Hematopoietic multipotent progenitor cell treated with erythropoietin and hydrocortisone succinate and interleukin-3 and kit ligand, for 8 days (in vitro differentiated cells): ENCODE data around the gene LYSMD4.

ENCODE experiments used
- DNase-seq: peaks from one replicate; pipeline ENCODE4 v3.0.0-alpha.2; 2015

The LYSMD4 gene

DNA sequence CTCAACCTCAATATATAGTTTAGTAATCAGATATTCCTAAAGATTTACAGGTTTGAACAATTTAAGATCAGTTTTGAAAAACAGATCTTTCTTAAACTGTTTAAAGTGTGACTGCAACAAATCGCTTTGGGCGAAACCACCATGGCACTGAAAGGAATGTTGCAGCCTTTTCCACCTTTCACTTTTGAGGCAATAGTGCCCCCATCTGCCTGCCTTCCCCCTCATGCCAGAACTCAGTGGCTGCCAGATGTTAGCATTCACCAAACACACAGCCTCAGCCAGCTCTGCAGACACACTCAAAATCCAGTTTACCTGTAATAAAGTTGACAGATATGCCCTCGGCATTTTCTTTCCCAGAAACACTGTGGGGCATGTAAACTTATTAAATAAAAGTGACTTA is 3.3 kb downstream of the LYSMD4 start:
- DNase-seq = peak; percentile 35

DNA sequence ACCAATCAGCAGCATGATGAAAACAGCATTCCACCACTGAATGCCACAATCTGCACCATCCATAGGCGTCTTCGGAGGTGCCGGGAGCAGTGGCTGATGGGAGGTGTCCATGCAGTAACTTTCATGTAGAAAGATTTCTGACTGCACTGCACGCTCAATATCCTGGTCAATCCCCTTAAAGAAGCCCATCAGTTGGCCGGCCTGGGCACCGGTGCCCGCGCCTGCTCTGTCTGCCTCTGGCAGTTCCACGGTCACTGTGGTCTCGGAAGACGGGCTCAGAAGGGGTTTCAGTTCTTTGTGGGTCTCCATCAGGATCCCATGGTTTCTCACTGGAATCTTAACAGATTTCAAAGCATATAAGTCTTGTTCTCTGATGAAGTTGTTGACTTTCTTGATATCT is 3.9 kb downstream of the LYSMD4 start:
- DNase-seq = no peak

DNA sequence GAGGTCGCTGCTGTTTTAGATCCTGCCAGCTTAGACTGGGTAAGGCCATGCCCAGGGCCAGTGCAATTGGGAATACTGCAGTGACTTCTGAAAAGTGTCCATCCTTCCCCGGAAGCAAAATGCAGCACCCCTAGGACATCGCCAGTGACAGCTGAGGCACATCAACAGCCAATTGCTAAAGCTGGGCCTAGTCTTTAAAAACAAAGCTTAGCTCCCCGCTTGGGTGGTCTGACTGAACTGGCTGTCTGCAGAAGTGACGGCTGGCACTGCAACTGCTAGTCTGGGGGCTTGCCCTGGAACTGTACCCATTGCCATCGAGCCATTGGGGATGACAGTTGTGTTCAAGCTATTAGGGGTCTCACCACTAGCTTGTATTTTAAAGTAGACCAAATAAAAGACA is 4.3 kb downstream of the LYSMD4 start:
- DNase-seq = no peak

DNA sequence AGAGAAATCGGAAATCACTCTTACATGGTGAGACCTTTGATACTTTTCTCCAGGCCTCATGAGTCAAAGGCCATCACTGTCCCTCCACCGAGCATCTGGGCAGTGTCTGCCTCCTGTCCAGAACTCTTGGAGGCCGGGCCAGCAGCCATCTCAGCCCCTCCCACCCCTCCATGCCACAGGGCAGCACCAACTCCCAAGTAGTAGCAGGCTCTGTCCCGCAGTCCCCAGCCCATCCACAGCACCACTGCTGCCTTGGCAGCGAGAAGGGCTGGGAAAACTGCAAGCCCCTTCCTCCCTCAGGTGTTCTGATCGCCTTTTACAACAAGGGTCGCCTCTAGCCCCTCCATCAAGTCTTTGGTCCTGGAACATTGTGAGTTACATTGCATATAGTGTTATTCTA is 5.5 kb downstream of the LYSMD4 start:
- DNase-seq = no peak

DNA sequence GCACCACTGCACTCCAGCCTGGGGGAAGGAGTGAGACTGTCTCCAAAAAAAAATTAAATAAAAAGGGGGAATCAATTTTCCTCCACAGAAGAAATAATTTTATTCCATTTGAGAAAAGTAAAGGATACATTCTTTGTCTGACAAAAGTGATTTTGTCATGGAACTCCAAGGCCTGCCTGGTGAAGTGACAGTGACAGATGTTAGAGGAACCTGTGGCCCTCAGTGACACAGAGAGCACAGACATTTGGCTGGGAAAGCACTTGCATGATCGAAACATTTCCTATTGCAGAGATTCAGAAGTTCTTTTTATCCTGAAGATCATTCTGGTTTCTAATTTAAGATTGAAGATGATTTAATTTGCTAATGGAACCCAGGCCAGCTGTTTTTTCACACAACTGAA is 5.9 kb downstream of the LYSMD4 start:
- DNase-seq = no peak

DNA sequence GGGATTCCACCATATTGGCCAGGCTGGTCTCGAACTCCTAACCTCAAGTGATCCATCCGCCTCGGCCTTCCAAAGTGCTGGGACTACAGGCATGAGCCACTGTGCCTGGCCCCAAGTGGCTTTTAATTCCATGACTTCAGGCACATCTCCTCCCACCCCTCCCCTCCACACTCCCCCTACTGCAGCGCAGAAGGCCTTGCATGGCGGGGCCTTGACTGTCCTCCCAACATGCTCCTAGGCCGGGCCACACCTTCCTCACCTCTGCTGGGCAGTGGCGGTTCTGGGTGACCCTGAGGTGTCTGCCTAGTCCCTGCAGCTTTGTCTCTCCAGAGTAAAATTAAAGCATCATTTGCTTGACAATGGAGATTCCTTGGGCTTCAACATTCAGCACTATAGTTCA is 6.9 kb downstream of the LYSMD4 start:
- DNase-seq = no peak

DNA sequence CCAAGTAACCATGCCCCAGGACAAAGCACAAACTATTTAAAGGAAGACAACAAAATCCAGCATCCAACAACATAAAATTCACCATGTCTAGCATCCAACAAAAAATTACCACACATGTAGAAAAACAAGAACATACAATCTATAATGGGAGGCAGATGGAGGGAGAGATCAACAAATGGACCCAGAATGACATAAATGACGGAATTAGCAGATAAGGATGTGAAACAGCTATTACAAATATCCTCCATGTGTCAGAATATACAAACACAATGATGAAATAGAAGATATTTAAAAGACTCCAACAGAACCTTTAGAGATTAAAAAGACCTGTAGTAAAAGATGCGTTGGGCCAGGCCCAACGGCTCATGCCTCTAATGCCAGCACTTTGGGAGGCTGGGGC is 10.8 kb downstream of the LYSMD4 start:
- no peak for DNase-seq

DNA sequence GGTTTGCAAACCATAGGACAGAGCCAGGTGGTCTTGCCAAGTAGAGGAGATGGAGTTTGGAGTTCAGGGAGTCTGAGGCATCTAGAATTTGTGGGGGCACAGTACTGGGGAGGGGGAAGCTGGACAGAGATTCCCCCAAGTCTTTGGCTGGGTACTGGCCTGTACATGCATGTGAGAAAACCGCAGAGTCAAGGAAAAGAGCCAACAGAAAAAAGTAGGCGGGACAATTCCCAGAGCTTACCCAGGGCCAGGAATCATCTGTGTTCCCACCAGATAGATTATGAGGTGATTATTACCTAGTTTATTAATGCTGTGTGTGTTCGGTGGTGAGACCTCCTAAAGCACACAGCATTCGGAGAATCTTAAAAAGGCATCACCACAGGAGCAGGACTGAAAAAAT is 11.3 kb downstream of the LYSMD4 start:
- DNase-seq = no peak

DNA sequence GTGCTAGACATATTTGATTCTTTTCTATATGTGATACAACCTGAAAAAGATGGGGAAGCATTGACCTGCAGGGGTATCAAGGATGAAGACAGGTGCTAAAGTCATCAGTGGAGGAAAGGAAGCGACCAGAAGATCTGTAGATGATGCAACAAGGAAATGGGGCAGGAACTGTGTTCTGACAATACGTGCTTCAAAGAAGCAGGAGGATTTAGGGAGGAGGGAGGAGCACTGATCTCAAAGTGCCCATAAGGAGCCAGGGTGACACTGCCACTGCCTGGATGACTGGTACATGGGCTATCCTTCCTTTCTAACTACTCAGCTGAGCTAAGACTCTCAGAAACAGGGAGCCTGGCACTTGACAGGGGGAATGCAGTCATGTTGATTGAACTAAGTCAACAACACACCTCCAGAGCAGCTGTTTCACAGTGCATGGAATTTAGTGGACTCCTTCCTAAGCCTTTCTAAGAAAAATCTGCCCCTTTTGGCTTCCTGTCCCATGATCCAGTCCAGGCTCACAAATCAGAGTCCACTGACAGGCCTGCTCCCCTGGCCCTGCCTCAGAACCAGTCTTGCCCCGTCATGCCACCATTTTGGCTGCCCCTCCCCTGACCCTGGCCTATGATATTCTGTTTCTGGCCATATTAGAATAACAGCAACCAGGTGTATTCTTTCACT is 12.0 kb downstream of the LYSMD4 start:
- no peak for DNase-seq

DNA sequence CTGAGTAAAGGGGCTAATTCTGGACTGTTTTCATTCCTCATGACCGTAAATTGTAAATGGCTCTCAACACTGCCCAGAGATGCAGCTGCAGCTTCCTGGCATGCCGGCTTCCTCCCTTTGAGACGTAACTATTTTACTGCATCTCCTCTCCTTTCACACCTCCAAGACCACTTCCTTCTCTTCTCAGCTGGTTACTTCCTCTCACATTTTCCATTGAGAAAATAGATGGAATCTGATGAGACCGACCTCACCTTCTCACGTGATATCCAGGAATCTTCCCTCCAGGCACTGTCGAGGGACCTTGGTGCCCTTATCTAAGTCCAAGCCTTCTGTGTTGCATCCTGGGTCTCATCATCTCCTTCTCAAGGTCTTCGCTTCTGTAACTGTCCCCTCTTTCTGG is 12.7 kb downstream of the LYSMD4 start:
- no peak for DNase-seq

DNA sequence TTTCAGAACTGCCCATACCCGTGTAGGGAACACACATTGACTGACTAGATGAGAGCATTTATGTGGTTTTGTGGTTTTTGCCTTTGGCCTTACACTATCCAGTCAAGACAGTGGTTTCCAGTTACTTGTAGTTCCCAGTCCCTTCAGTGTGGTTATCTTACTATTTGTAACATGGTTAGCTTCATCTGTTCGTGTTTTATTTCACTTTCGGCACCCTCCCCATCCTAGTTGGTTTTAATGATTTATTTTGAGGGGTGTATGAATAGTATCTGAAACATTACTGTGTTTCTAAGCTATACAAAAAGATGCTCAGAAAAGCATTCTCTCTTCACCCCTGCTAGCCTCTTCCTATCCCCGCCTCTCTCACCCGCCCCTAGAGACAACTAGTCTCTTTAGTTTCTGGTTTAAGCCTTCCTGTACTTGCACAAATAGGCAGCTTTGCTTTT is 14.1 kb downstream of the LYSMD4 start:
- peak; percentile 60 for DNase-seq

DNA sequence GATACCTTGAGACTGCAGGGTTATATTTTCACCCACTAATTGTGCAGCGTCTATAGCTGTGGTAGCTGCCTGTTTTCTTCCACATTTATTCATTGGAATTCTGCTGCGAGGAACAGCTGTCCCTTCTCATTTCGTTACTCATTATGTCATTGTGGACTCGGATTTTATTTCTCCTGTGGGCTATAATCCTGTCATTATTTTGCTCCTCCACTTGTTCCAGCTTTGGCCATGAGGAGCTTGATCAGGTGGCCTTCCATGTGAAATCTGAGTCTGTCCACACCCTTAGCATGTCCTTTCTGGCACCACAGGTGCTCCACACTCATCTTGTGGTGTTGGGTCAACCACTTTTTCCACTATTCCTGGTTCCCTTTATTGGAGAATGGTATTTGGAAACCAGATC is 14.8 kb downstream of the LYSMD4 start:
- DNase-seq = no peak

DNA sequence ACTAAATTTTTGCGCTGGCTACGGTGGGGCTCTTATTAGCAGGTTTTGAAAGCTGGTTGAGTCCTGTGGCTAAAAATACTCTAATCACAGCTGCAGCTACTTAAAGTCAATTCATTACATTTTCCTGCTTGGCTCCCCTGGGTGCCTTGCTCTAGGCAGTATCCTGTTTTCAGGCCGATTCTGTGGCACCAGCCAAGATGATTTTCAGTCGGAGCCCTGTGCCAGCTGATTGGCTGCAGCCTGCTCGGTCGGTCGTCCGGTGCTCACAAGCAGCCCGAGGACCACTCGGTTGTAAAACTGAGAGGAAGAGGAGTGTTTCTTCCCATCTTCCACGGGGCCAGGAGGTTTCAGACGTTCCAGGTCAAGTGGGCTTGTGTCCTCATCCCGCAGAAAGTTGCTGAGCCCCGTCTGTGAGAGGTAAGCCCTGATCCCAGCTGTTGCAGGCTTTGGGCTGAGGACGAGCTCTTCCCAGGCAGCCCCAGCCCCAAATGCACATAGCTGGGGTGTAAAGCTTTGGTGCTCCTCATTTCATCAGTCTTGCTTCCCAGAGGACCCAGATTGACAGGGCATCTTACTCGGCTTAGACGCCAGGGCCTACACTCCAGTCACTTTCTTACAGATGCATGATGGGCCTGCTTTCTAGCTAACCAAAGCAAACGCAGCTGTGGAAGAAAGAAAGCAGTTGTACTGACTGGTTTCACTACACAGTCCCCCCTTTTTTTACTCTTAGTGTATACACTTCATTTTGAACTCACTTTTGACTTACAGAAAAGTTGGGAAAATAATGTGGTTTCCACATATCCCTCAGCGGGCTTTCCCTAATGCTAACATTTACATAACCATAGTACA is 15.9 kb downstream of the LYSMD4 start:
- DNase-seq = no peak

DNA sequence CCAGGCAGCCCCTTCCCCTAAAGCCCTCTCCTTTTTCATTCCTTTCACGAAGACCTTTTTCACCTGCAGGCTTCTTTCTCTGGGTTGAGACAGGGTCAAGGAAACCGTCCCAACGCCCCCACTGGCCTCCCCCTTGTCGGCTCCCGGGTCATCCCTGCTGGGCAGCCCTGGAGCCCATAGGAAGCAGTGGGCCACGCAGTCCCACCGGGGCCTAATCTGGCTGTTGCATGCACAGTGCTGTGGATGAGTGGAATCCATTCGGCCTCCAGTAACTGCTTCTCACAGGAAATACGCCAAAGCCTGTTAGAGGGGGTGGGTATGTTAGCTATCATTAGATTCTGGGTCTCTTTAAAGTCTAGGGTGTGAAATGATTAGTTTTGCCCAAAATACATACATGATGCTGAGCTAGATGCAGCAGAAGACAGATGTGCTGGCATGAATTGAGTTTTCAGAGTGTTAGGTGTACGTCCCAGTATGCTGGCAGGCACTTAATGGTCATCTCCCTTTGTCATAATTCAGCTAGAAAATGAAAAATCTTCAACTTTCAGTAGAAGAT is 16.6 kb downstream of the LYSMD4 start:
- DNase-seq = no peak

DNA sequence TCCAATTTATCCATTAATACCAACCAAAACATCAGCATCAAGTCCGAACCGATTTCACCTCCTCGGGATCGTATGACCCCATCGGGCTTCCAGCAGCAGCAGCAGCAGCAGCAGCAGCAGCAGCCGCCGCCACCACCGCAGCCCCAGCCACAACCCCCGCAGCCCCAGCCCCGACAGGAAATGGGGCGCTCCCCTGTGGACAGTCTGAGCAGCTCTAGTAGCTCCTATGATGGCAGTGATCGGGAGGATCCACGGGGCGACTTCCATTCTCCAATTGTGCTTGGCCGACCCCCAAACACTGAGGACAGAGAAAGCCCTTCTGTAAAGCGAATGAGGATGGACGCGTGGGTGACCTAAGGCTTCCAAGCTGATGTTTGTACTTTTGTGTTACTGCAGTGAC is 20.8 kb downstream of the LYSMD4 start:
- DNase-seq = no peak

DNA sequence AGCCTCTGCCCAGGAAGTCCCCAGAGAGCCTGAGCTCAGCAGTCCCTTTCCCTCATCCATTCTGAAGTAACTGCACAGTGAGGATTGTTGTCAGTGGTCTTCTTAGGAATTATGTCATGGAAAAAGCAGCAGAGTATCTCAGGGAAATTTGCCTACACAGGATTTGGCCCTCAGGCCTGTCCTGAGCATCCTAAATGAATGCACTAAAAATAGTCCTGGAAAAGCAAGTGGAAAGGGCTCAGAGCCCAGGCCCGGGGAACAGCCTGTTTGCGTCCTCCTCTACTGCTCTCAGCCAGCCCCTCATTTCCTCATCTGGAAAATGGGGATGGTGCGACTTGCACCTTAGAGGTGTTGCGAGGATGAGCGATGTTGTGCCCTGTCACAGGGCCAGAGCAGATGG is 21.6 kb downstream of the LYSMD4 start:
- no peak for DNase-seq

DNA sequence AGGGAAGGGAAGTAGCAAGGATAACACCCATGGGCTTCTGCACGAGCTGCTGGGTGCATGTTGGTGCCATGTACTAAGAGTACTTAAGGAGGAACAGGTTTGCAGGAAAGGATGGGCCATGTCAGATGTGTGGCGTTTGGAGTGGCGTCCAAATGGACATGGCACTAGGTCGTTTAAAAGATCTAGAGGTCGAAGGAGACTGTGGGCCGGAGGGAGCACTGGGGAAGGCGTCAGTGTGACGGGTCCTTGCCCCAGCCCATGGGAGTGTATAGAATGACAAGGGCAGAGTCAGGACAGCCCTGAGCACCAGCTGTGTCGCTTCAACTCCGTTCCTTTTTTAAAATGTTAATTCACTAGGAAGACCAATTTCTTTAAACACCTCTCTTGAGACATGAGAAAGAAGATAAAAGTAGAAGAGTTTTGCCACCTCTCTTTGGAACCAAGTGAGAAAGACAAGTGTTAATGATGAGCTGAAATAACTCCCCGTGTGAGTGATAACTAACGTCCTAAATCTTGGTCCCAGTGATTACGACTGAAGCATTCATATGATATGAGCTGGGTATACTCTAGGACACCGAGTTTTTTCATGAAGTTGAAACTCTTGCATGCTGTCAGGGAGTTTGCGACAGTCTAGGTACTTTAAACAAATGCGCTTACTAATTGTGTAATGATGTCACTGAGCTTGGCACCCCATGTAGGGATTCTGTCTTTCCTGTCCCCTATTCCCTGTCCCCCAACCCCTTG is 23.8 kb downstream of the LYSMD4 start:
- DNase-seq = no peak

DNA sequence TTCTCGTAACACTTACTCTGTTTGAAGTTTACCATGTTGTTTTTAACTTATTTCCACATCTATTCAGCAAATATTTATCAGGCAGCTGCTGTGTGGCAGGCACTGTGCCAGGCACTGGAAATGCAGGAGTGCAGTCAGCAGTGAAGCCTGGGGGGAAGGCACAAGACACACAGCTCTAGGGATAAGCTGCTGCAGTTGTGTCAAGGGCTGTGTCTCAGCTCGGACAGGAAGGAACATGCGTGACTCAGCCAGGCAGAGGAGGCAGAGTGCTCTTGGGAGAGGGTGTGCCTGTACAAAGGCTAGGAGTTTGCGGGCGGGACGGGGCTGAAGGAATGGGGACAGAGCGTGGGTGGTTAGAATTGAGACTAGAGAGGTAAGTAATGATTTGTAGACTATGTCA is 24.7 kb downstream of the LYSMD4 start:
- DNase-seq = peak; percentile 68

DNA sequence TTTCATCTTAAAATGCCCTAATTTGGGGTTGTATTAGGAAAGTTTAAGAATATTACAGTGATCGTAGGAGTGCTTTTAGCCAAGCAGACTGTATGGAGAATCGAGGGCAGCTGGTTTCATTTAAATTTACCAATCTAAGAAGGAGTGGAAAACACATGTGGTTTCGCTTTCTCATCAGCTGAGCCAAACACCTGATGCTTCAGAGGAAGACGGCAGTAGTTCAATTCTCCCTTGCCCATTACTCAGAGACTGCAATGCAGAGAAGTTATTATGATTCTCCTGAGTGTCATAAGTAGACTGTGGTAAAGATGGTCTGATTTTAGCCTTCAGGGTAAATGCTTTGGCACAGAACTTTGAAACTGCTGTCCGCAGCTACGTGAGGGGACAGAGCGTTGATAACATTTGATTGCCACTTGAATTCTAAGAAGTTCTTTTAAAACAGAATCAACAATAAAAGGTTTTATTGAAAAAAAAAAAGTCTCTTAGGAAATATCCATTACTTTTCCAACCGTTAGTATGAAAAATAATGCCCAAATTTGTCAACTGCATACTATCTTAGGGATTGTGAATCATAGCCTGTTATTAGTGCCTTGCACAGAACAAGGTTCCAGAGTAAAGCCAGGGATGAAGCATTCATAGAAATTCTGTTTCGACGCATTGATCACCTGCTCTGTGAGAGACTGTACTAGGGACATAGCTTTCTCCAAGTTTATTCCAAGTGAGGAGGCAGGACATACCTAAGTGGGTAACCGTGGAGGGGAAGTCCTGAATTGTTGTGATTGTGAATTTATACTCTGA is 25.6 kb downstream of the LYSMD4 start:
- no peak for DNase-seq

DNA sequence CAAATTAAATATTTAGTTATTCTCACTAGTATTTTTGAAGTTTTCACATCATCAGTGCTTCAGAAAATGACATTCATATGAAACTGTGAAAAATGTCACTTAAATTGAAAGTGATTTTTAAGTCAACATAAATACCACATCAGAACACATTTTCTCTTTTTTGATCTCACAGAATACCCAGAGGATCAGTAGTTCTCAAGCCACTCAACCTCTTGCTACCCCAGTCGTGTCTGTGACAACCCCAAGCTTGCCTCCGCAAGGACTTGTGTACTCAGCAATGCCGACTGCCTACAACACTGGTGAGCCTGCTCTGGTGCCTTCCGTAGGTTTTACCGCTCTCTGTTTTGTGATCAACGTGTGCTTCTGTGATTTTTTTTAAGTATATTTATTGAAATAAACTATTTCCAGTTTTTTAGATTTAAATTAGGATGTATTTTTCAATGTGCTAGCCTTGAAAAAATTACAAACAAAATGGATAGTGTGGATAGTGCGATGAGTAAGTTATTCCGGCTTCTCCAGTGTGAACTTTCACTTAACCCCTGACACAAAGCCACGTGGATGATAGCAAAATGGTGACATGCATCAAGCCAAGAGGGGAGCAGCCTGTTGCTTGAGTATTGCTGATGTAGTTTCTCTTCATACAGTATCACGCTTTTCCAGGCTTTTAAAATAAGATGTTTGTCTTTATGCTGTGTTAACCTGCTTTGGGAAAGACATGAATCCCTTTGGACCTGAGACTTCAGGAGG is 26.5 kb downstream of the LYSMD4 start:
- DNase-seq = no peak

DNA sequence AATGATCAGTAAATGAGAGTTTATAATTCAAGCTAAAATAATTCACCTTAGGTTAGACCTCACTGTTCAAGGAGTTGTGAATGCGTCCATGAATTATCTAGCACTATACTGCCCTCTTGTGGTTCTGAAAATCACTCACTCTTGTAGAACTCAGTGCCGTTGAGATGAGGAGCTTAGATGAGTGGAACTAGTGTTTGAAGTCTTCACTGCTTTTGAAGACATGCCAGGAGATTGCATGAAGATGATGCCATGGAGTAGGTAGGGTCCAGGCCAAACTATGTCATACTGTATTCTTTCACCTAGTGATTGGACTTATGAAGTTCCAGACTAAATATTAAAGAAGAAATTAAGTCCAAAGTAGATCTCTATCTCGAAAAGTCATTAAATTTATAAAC is 28.8 kb downstream of the LYSMD4 start:
- DNase-seq = peak; percentile 91
